Upper lobe of left lung (tissue), 6 donors: ENCODE data around the gene KIF26B. TPM values are rescaled to one million over a fixed set of nuclear protein-coding genes. Genes with fewer than 3 reads are reported as not detected.

ENCODE experiments used
- ATAC-seq, 2 donors: fragments of 200-7000 bp; cut with Tn5 transposase; one replicate each; pipeline ENCODE4 v1.9.1; 2022; ENCODE audit warnings: mild to moderate bottlenecking in 2 of 2, moderate library complexity in 2 of 2; ENCODE audit not compliant: low FRiP score in 2 of 2
- DNase-seq, 2 donors: peaks; one replicate each; pipeline ENCODE4 v3.0.0-alpha.2; 2019 to 2020
- H3K27ac ChIP-seq, 4 donors: fragments of 200-600 bp; sonication (generic); one replicate each; pipeline ENCODE4 v1.5.1; 2016 to 2019
- H3K27me3 ChIP-seq, 4 donors: fragments of 200-600 bp; sonication (generic); one replicate each; pipeline ENCODE4 v1.5.1; 2017 to 2019
- H3K36me3 ChIP-seq, 4 donors: fragments of 200-600 bp; sonication (generic); one replicate each; pipeline ENCODE4 v1.5.1; 2016 to 2019
- H3K4me1 ChIP-seq, 4 donors: fragments of 200-600 bp; sonication (generic); one replicate each; pipeline ENCODE4 v1.5.1; 2018 to 2019
- H3K4me3 ChIP-seq, 4 donors: fragments of 200-600 bp; sonication (generic); one replicate each; pipeline ENCODE4 v1.5.1; 2017 to 2019; ENCODE audit warnings: mild to moderate bottlenecking in 2 of 4, moderate library complexity in 1 of 4
- H3K9me3 ChIP-seq, 4 donors: fragments of 200-600 bp; sonication (generic); one replicate each; pipeline ENCODE4 v1.5.1; 2018 to 2019
- EP300 ChIP-seq, 4 donors: sonication (generic); formaldehyde crosslinking; IDR thresholded peaks; one replicate each; pipeline ENCODE4 v1.5.1; 2017; ENCODE audit warnings: antibody characterized with exemption in 4 of 4, control low read depth in 2 of 4
- POLR2A ChIP-seq, 4 donors: fragments of 450-650 bp; IDR thresholded peaks; one replicate each; pipeline ENCODE4 v1.5.1; 2016 to 2017; ENCODE audit warnings: antibody characterized with exemption in 4 of 4, mild to moderate bottlenecking in 2 of 4
- POLR2AphosphoS5 ChIP-seq, 2 donors: sonication (generic); formaldehyde crosslinking; IDR thresholded peaks; one replicate each; pipeline ENCODE4 v1.5.1; 2017; ENCODE audit warnings: antibody characterized with exemption in 2 of 2
- WGBS, 2 donors: methylation state at CpG; one replicate each; pipeline ENCODE4 v1.1.5; 2017 to 2018; 5-methylcytosine and 5-hydroxymethylcytosine counted together
- total RNA-seq, 6 donors: library from RNA; depleted of rRNA in 4 of 6; stranded (reverse); fragments of >200 nt in 4 of 6; gene quantifications; one replicate each; pipeline versions ENCODE4 v1.1.0 to v1.2.1, GENCODE V29; 2016 to 2021
- TF ChIP-seq, protein P1 (sequence below), 6 experiments: fragments of 450-650 bp in 4 of 6; fragments of 200-600 bp in 2 of 6; sonication (generic) in 2 of 6; IDR thresholded peaks; one replicate each; pipeline ENCODE4 v1.5.1; 2016 to 2019; ENCODE audit warnings: antibody characterized with exemption in 6 of 6
- donor health status: DM: no; HTN: no; CAD: no; lungs with moderate emphysema.
- donor health status: DM: no; HTN: yes; CAD: no; lungs with severe emphysema.

KIF26B gene
- total RNA-seq, 6 donors from 2014 or later, result 1.2 to 4.3 (median 2.1) TPM

DNA sequence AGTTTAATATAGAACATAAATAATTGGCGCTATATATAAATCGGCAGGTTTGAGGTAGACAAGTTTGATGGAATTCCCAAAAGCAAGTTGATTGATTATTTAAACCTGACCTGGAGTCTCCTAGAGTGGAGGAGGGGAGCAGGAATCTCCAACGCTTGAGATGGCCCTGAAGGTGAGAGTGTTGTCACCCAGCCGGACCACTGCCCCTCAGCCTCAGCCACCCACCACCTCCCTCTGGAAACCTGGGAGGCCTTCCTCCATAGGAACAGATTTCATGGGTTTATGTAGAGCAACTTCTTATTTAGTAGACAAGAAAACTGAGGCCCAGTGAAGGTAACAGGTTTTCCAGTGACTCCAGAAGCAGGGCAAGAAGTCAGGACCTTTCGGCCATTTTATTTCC is 389.5 kb downstream of the KIF26B start:
- no peaks in the 10 kb centered on the region for H3K36me3 ChIP-seq
- no peak overlapping the region for H3K27ac ChIP-seq
- no peaks in the 10 kb centered on the region for H3K27me3 ChIP-seq
- ATAC-seq, result no peak
- WGBS, 2 donors, result 94% methylated on average over 5 of the region's 5 CpGs
- H3K4me1 ChIP-seq, result no peaks in the 10 kb centered on the region
- no peaks in the 10 kb centered on the region for H3K9me3 ChIP-seq
- no peak for DNase-seq
- TF ChIP-seq, protein P1, sequence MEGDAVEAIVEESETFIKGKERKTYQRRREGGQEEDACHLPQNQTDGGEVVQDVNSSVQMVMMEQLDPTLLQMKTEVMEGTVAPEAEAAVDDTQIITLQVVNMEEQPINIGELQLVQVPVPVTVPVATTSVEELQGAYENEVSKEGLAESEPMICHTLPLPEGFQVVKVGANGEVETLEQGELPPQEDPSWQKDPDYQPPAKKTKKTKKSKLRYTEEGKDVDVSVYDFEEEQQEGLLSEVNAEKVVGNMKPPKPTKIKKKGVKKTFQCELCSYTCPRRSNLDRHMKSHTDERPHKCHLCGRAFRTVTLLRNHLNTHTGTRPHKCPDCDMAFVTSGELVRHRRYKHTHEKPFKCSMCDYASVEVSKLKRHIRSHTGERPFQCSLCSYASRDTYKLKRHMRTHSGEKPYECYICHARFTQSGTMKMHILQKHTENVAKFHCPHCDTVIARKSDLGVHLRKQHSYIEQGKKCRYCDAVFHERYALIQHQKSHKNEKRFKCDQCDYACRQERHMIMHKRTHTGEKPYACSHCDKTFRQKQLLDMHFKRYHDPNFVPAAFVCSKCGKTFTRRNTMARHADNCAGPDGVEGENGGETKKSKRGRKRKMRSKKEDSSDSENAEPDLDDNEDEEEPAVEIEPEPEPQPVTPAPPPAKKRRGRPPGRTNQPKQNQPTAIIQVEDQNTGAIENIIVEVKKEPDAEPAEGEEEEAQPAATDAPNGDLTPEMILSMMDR (IDR thresholded peaks at IDR 0.05), result no peak
- TF ChIP-seq POLR2A (IDR thresholded peaks at IDR 0.05) (no peak), EP300 (IDR thresholded peaks at IDR 0.05) (no peak), POLR2AphosphoS5 (IDR thresholded peaks at IDR 0.05) (no peak)
- no peak overlapping the region for H3K4me3 ChIP-seq

- no peaks in the 10 kb centered on the region for H3K36me3 ChIP-seq
- ATAC-seq (no peak), DNase-seq (peak in 1 of 2 donors; percentile 73)
- no peak overlapping the region for H3K4me3 ChIP-seq
- no peaks in the 10 kb centered on the region for H3K9me3 ChIP-seq
- TF ChIP-seq POLR2A (IDR thresholded peaks at IDR 0.05) (no peak), POLR2AphosphoS5 (IDR thresholded peaks at IDR 0.05) (no peak), EP300 (IDR thresholded peaks at IDR 0.05) (no peak)
- TF ChIP-seq, protein P1 (IDR thresholded peaks at IDR 0.05), result no peak
- 83 to 87% methylated on average over 16 of the region's 16 CpGs for WGBS, 2 donors
- no peaks in the 10 kb centered on the region for H3K4me1 ChIP-seq
- H3K27ac ChIP-seq, result no peak overlapping the region
- no peaks in the 10 kb centered on the region for H3K27me3 ChIP-seq
These were observed 392.1 kb downstream of the KIF26B start for GRCh38 chr1:245546875-245547274.

- TF ChIP-seq POLR2A (IDR thresholded peaks at IDR 0.05), result no peak
- no peak for DNase-seq
These were observed 395.4 kb downstream of the KIF26B start for GRCh38 chr1:245549996-245550719.

DNA sequence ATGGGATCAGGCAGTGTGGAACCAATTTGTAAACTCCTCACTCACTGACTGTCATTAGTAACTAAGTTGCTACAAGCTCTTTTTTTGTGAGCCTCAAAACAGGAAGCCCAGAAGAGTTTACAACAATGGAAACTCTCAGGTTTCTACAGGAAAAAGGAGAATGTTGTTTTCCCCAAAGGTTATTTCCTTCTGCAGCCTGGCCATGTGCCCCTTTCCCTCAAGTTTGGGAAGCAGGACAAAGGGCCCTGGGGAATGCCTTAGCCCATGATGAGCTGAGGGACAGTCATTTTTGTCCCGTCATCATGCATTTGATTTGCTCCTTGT is 395.9 kb downstream of the KIF26B start:
- Histone ChIP-seq H3K4me3 (no peak overlapping the region), H3K9me3 (no peaks in the 10 kb centered on the region), H3K36me3 (no peaks in the 10 kb centered on the region), H3K27ac (no peak overlapping the region), H3K4me1 (no peaks in the 10 kb centered on the region), H3K27me3 (no peaks in the 10 kb centered on the region)
- 73 to 87% methylated on average over 1 of the region's 1 CpG for WGBS, 2 donors
- ATAC-seq (no peak), DNase-seq (no peak)
- TF ChIP-seq, protein P1 (IDR thresholded peaks at IDR 0.05), result no peak
- TF ChIP-seq POLR2AphosphoS5 (IDR thresholded peaks at IDR 0.05), result no peak
- TF ChIP-seq POLR2A (IDR thresholded peaks at IDR 0.05), result no peak
- no peak for TF ChIP-seq EP300 (IDR thresholded peaks at IDR 0.05)

More at GRCh38 chr1:245549996-245550719, 395.4 kb downstream of the KIF26B start:
- no peak for ATAC-seq
- no peak overlapping the region for H3K4me3 ChIP-seq
- no peaks in the 10 kb centered on the region for H3K9me3 ChIP-seq
- no peak overlapping the region for H3K27ac ChIP-seq
- no peaks in the 10 kb centered on the region for H3K27me3 ChIP-seq
- WGBS, 2 donors, result 58 to 60% methylated on average over 18 of the region's 18 CpGs
- H3K36me3 ChIP-seq, result no peaks in the 10 kb centered on the region
- H3K4me1 ChIP-seq, result no peaks in the 10 kb centered on the region

DNA sequence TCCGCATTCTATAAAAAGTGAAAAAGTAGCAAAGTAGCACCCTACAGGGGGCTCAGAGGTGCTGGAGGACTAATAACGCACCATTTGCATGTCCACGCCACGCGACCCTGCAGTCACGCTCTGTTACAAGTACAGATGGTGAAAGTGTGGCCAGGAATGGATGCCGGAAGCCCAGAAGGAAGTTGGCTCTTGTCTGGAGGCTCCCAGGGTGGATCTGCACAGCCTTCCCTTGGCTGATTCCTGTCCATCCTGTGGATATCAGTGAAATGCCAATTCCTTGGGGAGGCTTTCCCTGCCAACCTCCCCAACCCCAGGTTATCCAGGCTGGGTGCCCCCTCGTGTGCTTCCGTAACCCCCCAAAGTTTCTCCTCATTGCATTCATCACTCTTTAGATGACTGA is 396.8 kb downstream of the KIF26B start:
- H3K4me3 ChIP-seq, result no peak overlapping the region
- no peaks in the 10 kb centered on the region for H3K4me1 ChIP-seq
- no peaks in the 10 kb centered on the region for H3K9me3 ChIP-seq
- ATAC-seq (no peak), DNase-seq (no peak)
- H3K27me3 ChIP-seq, result no peaks in the 10 kb centered on the region
- TF ChIP-seq, protein P1 (IDR thresholded peaks at IDR 0.05), result no peak
- TF ChIP-seq POLR2A (IDR thresholded peaks at IDR 0.05) (no peak), EP300 (IDR thresholded peaks at IDR 0.05) (no peak), POLR2AphosphoS5 (IDR thresholded peaks at IDR 0.05) (no peak)
- H3K27ac ChIP-seq, result no peak overlapping the region
- no peaks in the 10 kb centered on the region for H3K36me3 ChIP-seq
- WGBS, 2 donors, result 95 to 97% methylated on average over 9 of the region's 9 CpGs
